Measurements from ENCODE around the gene CCNT1. TPM values are rescaled to one million over a fixed set of nuclear protein-coding genes. Genes with fewer than 3 reads are reported as not detected.

Gene CCNT1
- total and polyA plus RNA-seq, 3 donors from 2014 or later: 42.0 to 53.5 (median 50.2) TPM

MicroRNAs within 50 kb of the gene (microRNA counts, 767-probe panel; counts per million panel counts)
- microRNA hsa-miR-1291: 0 to 152 counts per million in 2 donors

Small RNA genes lying within 50 kb of the gene (microRNA-seq; reads per million reads assigned to microRNA genes)
- gene MIR1291 (ENCODE audit: borderline number of aligned reads in 2 of 2, borderline replicate concordance in 1 of 2): 11.0 to 17.4 reads per million in 2 donors

Small RNA genes lying within 50 kb of the gene (small RNA-seq; reads per million reads assigned to genes)
- gene MIR1291 (0 reads per million in 2 donors), gene SNORA2A (11.6 to 13.7 reads per million in 2 donors), gene SNORA2B (6.8 to 8.0 reads per million in 2 donors), gene SNORA2C (0.27 to 1.4 reads per million in 2 donors)

Other genes with a start within 250 kb of the CCNT1 start
- gene ANP32D, start 244.1 kb downstream of the CCNT1 start, total RNA-seq: under 1 TPM in 1 of 2 donors, not detected in 1; 0.71 TPM
- not detected for gene ANP32D, start 244.1 kb downstream of the CCNT1 start, polyA plus RNA-seq (ENCODE audit: insufficient read depth, low read depth, low replicate concordance)
- 10 to 100 TPM; 22.3 to 77.1 TPM for gene C12orf54, start 234.2 kb downstream of the CCNT1 start, total RNA-seq
- 111 TPM for gene C12orf54, start 234.2 kb downstream of the CCNT1 start, polyA plus RNA-seq (ENCODE audit: insufficient read depth, low read depth, low replicate concordance)
- gene OR8S1, start 191.1 kb downstream of the CCNT1 start, total RNA-seq: not detected
- not detected for gene OR8S1, start 191.1 kb downstream of the CCNT1 start, polyA plus RNA-seq (ENCODE audit: insufficient read depth, low read depth, low replicate concordance)
- 1 to 10 TPM; 3.8 to 5.2 TPM for gene LALBA, start 146.7 kb downstream of the CCNT1 start, total RNA-seq
- gene LALBA, start 146.7 kb downstream of the CCNT1 start, polyA plus RNA-seq (ENCODE audit: insufficient read depth, low read depth, low replicate concordance): 4.7 TPM
- 10 to 100 TPM; 84.8 to 98.4 TPM for gene KANSL2, start 34.5 kb downstream of the CCNT1 start, total RNA-seq
- gene KANSL2, start 34.5 kb downstream of the CCNT1 start, polyA plus RNA-seq (ENCODE audit: insufficient read depth, low read depth, low replicate concordance): 57.0 TPM
- gene ADCY6, start 72.4 kb upstream of the CCNT1 start, total RNA-seq: 10 to 100 TPM; 24.5 to 26.3 TPM
- gene ADCY6, start 72.4 kb upstream of the CCNT1 start, polyA plus RNA-seq (ENCODE audit: insufficient read depth, low read depth, low replicate concordance): 16.5 TPM
- 10 to 100 TPM; 17.2 to 19.3 TPM for gene CACNB3, start 101.8 kb upstream of the CCNT1 start, total RNA-seq
- gene CACNB3, start 101.8 kb upstream of the CCNT1 start, polyA plus RNA-seq (ENCODE audit: insufficient read depth, low read depth, low replicate concordance): 20.1 TPM
- 10 to 100 TPM; 85.0 to 96.1 TPM for gene DDX23, start 135.5 kb upstream of the CCNT1 start, total RNA-seq
- gene DDX23, start 135.5 kb upstream of the CCNT1 start, polyA plus RNA-seq (ENCODE audit: insufficient read depth, low read depth, low replicate concordance): 69.4 TPM
- gene RND1, start 149.2 kb upstream of the CCNT1 start, total RNA-seq: 1 to 10 TPM in 1 of 2 donors, under 1 TPM in 1; 0.81 to 1.1 TPM
- gene RND1, start 149.2 kb upstream of the CCNT1 start, polyA plus RNA-seq (ENCODE audit: insufficient read depth, low read depth, low replicate concordance): 1.2 TPM
- 10 to 100 TPM; 13.4 to 22.4 TPM for gene FKBP11, start 208.8 kb upstream of the CCNT1 start, total RNA-seq
- 16.4 TPM for gene FKBP11, start 208.8 kb upstream of the CCNT1 start, polyA plus RNA-seq (ENCODE audit: insufficient read depth, low read depth, low replicate concordance)
- gene ARF3, start 240.8 kb upstream of the CCNT1 start, total RNA-seq: 10 to 100 TPM; 78.3 to 92.9 TPM
- 134 TPM for gene ARF3, start 240.8 kb upstream of the CCNT1 start, polyA plus RNA-seq (ENCODE audit: insufficient read depth, low read depth, low replicate concordance)